Fibroblast of peridontal ligament (primary cell): ENCODE data around the gene CRYGC.
"Not testable (repeated sequence)": the region's sequence is repeated elsewhere in the genome, so short reads cannot be mapped to it uniquely, and the experiment has no call there.

Source experiments
- DNase-seq: peaks from one replicate; pipeline ENCODE4 v3.0.0-alpha.2; 2010; ENCODE audit errors: extremely low read depth

The CRYGC gene

GRCh38 chr2:208129744-208130711 lies at the start of gene CRYGC:
Gene CRYGC, minus strand, starts transcription at chr2:208129828. Its CDS starts 36 bp downstream, at chr2:208129792.
- DNase-seq = no peak

GRCh38 chr2:208179028-208179609 lies 49.5 kb upstream of the CRYGC start:
- no peak for DNase-seq

GRCh38 chr2:208175840-208176153 lies 46.2 kb upstream of the CRYGC start:
- DNase-seq = no peak

GRCh38 chr2:208175069-208175839 lies 45.6 kb upstream of the CRYGC start:
- peak; percentile 86 for DNase-seq

GRCh38 chr2:208174144-208174543 lies 44.5 kb upstream of the CRYGC start:
- no peak for DNase-seq

- no peak for DNase-seq
Observed at GRCh38 chr2:208172125-208172524, 42.5 kb upstream of the CRYGC start.

- no peak for DNase-seq
Observed at GRCh38 chr2:208164951-208165755, 35.5 kb upstream of the CRYGC start.

- no peak for DNase-seq
Observed at GRCh38 chr2:208163489-208163888, 33.9 kb upstream of the CRYGC start, which contains the start of gene CRYGA. Gene CRYGA, minus strand, starts transcription at chr2:208163589. Its CDS starts 33 bp downstream, at chr2:208163556.

GRCh38 chr2:208156439-208156838 lies 26.8 kb upstream of the CRYGC start:
- DNase-seq = no peak

GRCh38 chr2:208153156-208153555 lies 23.5 kb upstream of the CRYGC start:
- DNase-seq = no peak

GRCh38 chr2:208150956-208151355 lies 21.3 kb upstream of the CRYGC start:
- DNase-seq = no peak

GRCh38 chr2:208150094-208150493 lies 20.5 kb upstream of the CRYGC start:
- no peak for DNase-seq

GRCh38 chr2:208148803-208149202 lies 19.2 kb upstream of the CRYGC start:
- DNase-seq = no peak

- DNase-seq = no peak
Observed at GRCh38 chr2:208147759-208148158, 18.1 kb upstream of the CRYGC start.

GRCh38 chr2:208147008-208147407 lies 17.4 kb upstream of the CRYGC start:
- DNase-seq = no peak

GRCh38 chr2:208146006-208146405 lies 16.4 kb upstream of the CRYGC start, which contains the start of gene CRYGB:
Gene CRYGB, minus strand, starts transcription at chr2:208146158. Its CDS starts 38 bp downstream, at chr2:208146120.
- no peak for DNase-seq

- no peak for DNase-seq
Observed at GRCh38 chr2:208142925-208143799, 13.5 kb upstream of the CRYGC start.

- peak; percentile 8 for DNase-seq
Observed at GRCh38 chr2:208142240-208142924, 12.8 kb upstream of the CRYGC start.

- no peak for DNase-seq
Observed at GRCh38 chr2:208139447-208139846, 9.8 kb upstream of the CRYGC start.

GRCh38 chr2:208138334-208138733 lies 8.7 kb upstream of the CRYGC start:
- DNase-seq = not testable (repeated sequence)
